Thymus (tissue), 2 donors: ENCODE results near the gene RAMP3. TPM values are rescaled to one million over a fixed set of nuclear protein-coding genes. Genes with fewer than 3 reads are reported as not detected.

Experiments
- polyA plus RNA-seq: library from polyadenylated mRNA; stranded (reverse); fragments of 200-250 nt; gene quantifications from one replicate; pipeline ENCODE4 v1.2.3, GENCODE V29; 2013
- total RNA-seq: library from RNA; stranded (reverse); fragments of 120-200 nt; gene quantifications from one replicate; pipeline ENCODE4 v1.2.4, GENCODE V29; 2013
- donor health status: healthy.

The RAMP3 gene
- total and polyA plus RNA-seq, 2 donors: 5.2 to 23.8 TPM

Other genes with a start within 250 kb of the RAMP3 start
- gene MYO1G, start 178.8 kb upstream of the RAMP3 start, total RNA-seq: 47.0 TPM
- gene MYO1G, start 178.8 kb upstream of the RAMP3 start, polyA plus RNA-seq: 56.2 TPM
- gene CCM2, start 157.6 kb upstream of the RAMP3 start, total RNA-seq: 69.3 TPM
- 114 TPM for gene CCM2, start 157.6 kb upstream of the RAMP3 start, polyA plus RNA-seq
- gene NACAD, start 68.8 kb upstream of the RAMP3 start, total RNA-seq: 0.14 TPM
- 0.94 TPM for gene NACAD, start 68.8 kb upstream of the RAMP3 start, polyA plus RNA-seq
- 57.7 TPM for gene TBRG4, start 46.1 kb upstream of the RAMP3 start, total RNA-seq
- 54.2 TPM for gene TBRG4, start 46.1 kb upstream of the RAMP3 start, polyA plus RNA-seq